ENCODE results near the gene POLR3E.

DNA sequence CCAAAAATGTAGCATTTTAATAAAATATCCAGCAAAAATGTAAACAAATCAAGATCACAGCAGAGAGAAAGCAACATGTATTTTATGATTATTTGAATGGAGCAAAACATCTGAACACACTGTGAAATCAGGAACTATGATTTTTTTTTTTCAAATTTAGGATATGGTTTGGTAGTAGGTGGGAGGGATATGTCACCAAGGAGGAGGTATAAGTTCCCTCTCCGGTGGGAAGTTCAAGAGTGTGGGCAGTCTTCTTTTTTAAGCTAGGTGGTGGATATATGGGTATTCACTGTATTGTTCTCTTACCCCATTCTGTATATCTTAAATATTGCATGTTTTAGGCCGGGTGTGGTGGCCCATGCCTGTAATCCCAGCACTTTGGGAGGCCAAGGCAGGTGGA lies 67.0 kb downstream of the POLR3E start:
- TF ChIP-seq, protein P1, sequence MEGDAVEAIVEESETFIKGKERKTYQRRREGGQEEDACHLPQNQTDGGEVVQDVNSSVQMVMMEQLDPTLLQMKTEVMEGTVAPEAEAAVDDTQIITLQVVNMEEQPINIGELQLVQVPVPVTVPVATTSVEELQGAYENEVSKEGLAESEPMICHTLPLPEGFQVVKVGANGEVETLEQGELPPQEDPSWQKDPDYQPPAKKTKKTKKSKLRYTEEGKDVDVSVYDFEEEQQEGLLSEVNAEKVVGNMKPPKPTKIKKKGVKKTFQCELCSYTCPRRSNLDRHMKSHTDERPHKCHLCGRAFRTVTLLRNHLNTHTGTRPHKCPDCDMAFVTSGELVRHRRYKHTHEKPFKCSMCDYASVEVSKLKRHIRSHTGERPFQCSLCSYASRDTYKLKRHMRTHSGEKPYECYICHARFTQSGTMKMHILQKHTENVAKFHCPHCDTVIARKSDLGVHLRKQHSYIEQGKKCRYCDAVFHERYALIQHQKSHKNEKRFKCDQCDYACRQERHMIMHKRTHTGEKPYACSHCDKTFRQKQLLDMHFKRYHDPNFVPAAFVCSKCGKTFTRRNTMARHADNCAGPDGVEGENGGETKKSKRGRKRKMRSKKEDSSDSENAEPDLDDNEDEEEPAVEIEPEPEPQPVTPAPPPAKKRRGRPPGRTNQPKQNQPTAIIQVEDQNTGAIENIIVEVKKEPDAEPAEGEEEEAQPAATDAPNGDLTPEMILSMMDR (IDR thresholded peaks at IDR 0.05) = no peak
- no peak for TF ChIP-seq EZH2 (IDR thresholded peaks at IDR 0.05; ENCODE audit: borderline replicate concordance, insufficient read depth, low read depth, low read length, poor library complexity, severe bottlenecking)

All from B cell (primary cell).